Activated T-helper 17 cell treated with anti-CD3 and anti-CD28 coated beads, Interleukin-2, amount 50 U/mL, for 72 hours (primary cell): ENCODE results near the gene GMPPA. TPM values are rescaled to one million over a fixed set of nuclear protein-coding genes. Genes with fewer than 3 reads are reported as not detected.

Experiments
- ATAC-seq: fragments of 150-1000 bp; cut with Tn5 transposase; replicated peaks from 2 replicates; pipeline ENCODE4 v1.10.0; 2021; ENCODE audit warnings: mild to moderate bottlenecking, moderate library complexity
- H3K27ac Mint-ChIP-seq: one replicate; pipeline ENCODE4 v1.8.0; 2022; ENCODE audit warnings: mixed read lengths
- H3K27me3 Mint-ChIP-seq: one replicate; pipeline ENCODE4 v1.8.0; 2022; ENCODE audit warnings: mixed read lengths
- H3K36me3 Mint-ChIP-seq: one replicate; pipeline ENCODE4 v1.8.0; 2022; ENCODE audit warnings: low read depth, mild to moderate bottlenecking, mixed read lengths
- H3K4me1 Mint-ChIP-seq: one replicate; pipeline ENCODE4 v1.8.0; 2022; ENCODE audit warnings: mixed read lengths
- H3K4me3 Mint-ChIP-seq: one replicate; pipeline ENCODE4 v1.8.0; 2022; ENCODE audit warnings: mild to moderate bottlenecking, mixed read lengths
- H3K9me3 Mint-ChIP-seq: one replicate; pipeline ENCODE4 v1.8.0; 2022; ENCODE audit warnings: mixed read lengths
- total RNA-seq, 2 donors: library from RNA; stranded (reverse); gene quantifications; one replicate each; pipeline ENCODE4 v1.2.3, GENCODE V29; 2022

The GMPPA gene
- total RNA-seq, 2 donors from 2014 or later: 31.7 to 36.3 TPM

DNA sequence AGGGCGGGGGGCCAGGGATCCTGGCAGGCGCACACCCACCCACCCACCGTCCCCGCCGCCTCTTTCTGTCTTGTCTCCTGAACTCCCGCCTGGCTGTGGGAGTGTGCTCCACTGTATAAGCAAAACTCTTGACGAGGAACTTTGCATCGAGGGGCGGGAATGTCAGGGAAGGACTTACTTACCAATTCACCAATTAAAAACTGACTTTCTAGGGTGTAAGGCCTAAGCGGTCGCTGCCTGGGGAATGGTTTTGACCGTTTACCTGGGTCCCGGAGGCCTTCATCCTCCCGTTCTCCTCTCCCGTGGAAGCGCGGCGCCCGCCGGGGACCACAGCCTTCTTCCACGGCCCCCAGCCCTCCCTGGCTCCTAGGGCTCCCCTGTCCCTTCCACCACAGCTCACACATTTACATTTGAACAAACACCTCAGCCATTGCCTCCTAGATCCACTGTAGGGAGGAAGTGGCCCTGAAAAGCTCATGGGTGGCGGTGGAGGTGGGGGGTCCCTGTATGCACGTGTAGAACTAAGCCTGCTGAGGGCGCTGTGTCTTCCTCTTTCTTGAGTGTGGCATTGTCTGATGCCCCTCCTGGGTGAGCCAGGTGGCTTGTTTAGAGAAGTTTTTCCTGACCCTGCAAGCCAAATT is 24.5 kb downstream of the GMPPA start:
- H3K9me3 Mint-ChIP-seq: no peaks in the 10 kb centered on the region

DNA sequence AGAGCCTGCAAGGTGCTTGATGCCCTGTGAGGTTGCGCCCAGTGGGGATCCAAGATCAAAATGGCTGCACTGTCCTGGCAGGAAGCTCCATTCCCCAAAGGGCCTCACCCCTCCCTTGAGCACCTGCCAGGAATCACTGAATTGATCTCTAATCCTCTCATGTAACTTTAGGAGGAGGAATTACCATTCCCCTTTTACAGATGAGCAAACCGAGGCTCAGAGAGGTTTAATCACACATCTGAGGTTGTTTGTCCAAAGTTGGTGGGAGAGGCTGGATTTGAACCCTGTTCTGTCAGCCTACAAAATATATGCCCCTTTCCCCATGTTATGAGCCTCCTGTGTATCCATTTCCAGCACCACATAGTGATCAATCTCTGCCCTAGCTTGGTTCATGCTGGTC is 26.1 kb downstream of the GMPPA start:
- Mint-ChIP-seq H3K9me3 (no peaks in the 10 kb centered on the region), H3K36me3 (peaks cover 8% of the 10 kb centered on the region), H3K4me1 (peaks cover 12% of the 10 kb centered on the region), H3K4me3 (no peak overlapping the region), H3K27me3 (peaks cover 73% of the 10 kb centered on the region), H3K27ac (no peak overlapping the region)
- no peak for ATAC-seq

More for the DNA sequence above, 24.5 kb downstream of the GMPPA start:
- H3K27ac Mint-ChIP-seq: no peak overlapping the region
- H3K27me3 Mint-ChIP-seq: peaks cover 67% of the 10 kb centered on the region
- peaks cover 8% of the 10 kb centered on the region for H3K36me3 Mint-ChIP-seq
- no peak for ATAC-seq
- no peak overlapping the region for H3K4me3 Mint-ChIP-seq
- peaks cover 12% of the 10 kb centered on the region for H3K4me1 Mint-ChIP-seq

DNA sequence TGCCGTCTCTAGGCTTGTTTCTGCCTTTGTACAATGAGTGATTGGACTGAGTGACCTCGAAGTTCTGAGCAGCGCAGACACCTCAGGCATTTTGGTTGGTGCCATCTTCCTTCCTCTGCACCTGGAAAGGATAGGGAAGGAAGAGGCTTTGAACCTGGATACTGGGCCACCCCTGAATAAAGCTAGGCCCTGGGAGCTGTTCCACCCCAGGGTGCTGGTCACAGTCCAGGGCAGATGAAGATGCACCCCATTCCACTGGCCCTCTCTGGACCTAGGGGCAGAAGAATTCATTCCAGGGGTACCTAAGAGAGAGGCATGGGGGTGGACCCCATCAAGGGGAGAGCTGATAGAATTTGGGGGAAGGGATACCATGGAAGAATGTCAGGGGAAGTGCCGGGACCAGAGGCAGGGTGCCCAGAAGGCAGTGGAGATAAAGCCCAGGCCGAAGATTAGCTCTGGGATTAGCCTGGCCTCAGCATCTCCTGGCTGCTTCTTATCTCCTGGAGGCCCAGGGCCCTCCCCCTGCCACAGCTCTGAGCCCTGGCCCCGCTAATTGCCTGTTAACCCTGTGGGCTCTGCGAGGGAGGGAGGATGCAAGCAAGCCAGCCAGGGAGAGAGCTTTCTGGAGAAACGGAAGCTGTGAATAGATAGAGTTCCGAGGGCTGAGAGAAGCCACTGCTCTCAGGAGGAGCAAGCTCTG is 27.0 kb downstream of the GMPPA start:
- Mint-ChIP-seq H3K4me3 (no peak overlapping the region), H3K27ac (no peak overlapping the region), H3K36me3 (peaks cover 8% of the 10 kb centered on the region), H3K9me3 (no peaks in the 10 kb centered on the region), H3K4me1 (peaks cover 18% of the 10 kb centered on the region), H3K27me3 (peaks cover 74% of the 10 kb centered on the region)
- ATAC-seq: no peak

DNA sequence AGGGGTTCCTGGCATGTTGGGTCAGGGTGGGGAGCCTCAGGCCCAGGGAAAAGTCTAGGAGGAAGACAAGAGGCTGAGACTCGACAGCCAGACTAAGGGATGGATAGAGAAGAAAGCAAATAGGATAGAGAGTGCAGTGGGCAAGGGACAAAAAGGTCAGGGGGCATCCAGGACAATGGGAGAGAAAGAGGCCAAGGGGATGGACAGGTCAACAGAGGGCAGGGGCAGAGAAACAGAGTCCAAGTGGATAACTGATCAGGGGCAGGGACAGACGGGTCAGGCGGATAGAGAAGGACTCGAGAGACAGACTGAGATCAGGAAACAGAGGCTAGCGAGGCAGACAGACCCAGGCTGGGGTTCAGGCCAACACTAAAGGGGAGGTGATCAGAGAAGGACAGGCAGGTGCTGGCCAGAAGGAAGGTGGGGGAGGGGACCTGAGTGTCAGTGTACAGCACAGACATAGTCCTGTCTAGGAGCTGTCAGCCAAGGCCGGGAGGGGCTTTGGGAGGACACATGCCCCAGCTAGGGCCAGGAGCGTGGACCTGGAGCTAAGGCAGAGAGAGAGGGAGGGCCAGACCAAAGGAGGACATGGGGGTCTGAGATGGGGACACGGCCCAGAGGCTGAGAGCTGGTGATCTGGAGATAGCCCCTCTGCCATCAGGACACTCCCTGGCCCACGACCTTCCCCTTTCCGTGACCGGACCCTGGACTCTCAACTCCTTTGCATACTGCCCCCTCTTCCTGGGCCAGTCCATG is 27.8 kb downstream of the GMPPA start:
- Mint-ChIP-seq H3K4me1 (peaks cover 17% of the 10 kb centered on the region), H3K27ac (no peak overlapping the region), H3K4me3 (no peak overlapping the region), H3K36me3 (peaks cover 7% of the 10 kb centered on the region), H3K9me3 (no peaks in the 10 kb centered on the region), H3K27me3 (peaks cover 78% of the 10 kb centered on the region)
- no peak for ATAC-seq

DNA sequence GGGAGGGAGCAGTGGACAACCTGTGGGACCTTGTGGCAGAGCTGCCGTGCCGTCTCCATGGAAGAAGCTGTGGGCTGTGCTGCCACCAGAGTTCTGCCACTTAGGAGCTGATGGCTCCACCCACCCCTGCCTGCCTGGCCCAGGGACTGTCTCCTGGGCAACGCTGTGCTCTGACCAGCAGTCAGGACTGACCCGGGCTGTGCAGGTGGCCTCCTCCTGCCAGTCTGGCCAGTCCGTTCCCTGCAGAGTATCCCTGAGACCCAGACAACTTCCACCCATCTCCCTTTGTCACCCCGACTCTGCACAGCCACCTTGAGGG is 28.3 kb downstream of the GMPPA start:
- no peak overlapping the region for H3K4me3 Mint-ChIP-seq
- peaks cover 1% of the 10 kb centered on the region for H3K36me3 Mint-ChIP-seq

DNA sequence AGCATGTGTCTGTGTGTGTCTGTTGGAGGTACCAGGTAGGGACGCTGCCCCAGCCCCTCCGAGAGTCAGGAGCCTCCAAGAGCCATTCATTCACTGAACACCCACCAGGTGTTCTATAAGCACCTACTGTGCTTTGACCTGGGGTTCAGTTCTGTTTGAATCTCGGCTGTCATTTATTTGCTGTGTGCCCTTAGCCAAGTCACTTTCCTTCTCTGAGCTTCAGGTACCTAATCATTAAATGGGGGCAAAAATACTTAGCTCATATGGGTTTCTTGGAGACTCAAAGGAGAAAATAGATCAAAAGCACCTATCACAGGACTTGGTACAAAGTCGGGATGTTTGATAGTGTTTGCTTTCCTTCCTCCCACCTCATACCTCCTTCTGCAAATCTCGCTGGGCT is 28.8 kb downstream of the GMPPA start:
- ATAC-seq: no peak
- no peaks in the 10 kb centered on the region for H3K36me3 Mint-ChIP-seq
- H3K27ac Mint-ChIP-seq: no peak overlapping the region
- peaks cover 10% of the 10 kb centered on the region for H3K4me1 Mint-ChIP-seq
- H3K9me3 Mint-ChIP-seq: no peaks in the 10 kb centered on the region
- peaks cover 71% of the 10 kb centered on the region for H3K27me3 Mint-ChIP-seq
- no peak overlapping the region for H3K4me3 Mint-ChIP-seq

More for the DNA sequence above, 28.3 kb downstream of the GMPPA start:
- ATAC-seq: no peak
- no peak overlapping the region for H3K27ac Mint-ChIP-seq
- H3K9me3 Mint-ChIP-seq: no peaks in the 10 kb centered on the region
- H3K4me1 Mint-ChIP-seq: peaks cover 12% of the 10 kb centered on the region
- H3K27me3 Mint-ChIP-seq: peaks cover 72% of the 10 kb centered on the region

DNA sequence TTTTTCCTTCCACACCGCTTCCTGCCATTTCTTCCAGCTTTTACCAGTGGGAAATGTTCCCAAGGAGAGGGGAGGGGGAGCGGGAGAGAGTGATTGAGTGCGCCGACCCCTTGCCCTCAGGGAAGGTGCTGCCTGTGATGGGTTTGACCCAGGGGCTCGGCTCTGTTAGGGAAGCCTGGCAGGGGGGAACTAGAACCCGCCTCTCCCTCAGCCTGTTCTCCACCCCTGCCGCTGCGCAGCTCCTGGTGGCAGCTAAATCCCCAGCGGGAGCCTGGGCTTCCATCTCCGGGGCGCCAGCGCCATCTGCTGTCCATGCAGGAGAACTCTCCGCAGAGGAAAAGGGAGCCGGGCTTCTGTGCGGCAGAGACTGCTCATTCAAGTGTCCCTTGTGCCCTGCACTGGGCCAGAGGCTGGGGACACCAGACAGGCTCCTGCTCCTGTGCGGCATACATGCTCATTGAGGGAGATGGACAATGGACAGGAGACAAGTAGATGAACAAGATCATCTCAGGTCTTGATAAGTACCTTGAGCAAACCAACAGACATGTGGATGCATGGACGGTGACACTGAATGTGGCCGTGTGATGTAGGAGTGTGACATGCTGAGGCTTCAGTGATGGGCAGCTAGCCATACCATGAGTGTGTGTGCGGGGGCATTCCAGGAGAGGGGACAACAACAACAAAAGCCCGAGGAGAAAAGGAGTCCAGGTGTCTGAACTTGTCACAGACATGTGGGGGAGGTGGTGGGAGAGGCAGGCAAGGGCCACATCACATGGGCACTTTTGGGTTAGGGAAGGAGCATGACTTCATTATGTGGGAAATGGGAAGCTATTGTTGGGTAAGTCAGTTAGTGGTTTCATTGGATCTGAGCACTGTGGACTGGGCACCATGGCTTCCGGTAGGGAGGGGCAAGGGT is 31.6 kb downstream of the GMPPA start:
- peaks cover 6% of the 10 kb centered on the region for H3K4me1 Mint-ChIP-seq
- H3K4me3 Mint-ChIP-seq: no peak overlapping the region
- H3K9me3 Mint-ChIP-seq: no peaks in the 10 kb centered on the region
- peak; percentile 89 for ATAC-seq
- H3K36me3 Mint-ChIP-seq: no peaks in the 10 kb centered on the region
- H3K27me3 Mint-ChIP-seq: peaks cover 62% of the 10 kb centered on the region
- no peak overlapping the region for H3K27ac Mint-ChIP-seq

DNA sequence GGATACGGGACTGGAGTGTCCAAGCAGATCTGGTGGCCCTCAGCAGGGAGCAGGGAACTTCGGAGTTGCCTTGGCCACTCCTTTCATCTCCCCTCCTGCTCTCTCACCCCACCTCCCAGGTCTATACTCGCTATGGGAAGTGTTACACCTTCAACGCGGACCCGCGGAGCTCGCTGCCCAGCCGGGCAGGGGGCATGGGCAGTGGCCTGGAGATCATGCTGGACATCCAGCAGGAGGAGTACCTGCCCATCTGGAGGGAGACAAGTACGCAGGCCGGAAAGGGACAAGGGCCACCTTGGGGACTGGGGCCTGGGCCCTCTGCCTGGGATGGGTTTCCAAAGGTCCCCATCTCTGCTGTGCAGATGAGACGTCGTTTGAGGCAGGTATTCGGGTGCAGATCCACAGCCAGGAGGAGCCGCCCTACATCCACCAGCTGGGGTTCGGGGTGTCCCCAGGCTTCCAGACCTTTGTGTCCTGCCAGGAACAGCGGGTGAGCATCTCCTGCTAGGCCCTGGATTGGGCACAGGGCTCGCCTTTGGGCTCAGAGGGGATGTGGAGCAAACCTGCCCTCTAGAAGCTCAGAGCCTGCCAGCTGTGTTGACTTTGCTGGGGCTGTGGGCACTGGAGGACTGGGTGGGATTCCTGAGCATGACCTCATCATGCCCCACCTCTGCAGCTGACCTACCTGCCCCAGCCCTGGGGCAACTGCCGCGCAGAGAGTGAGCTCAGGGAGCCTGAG is 33.1 kb downstream of the GMPPA start:
- Mint-ChIP-seq H3K27ac (no peak overlapping the region), H3K4me1 (peaks cover 6% of the 10 kb centered on the region), H3K27me3 (peaks cover 51% of the 10 kb centered on the region), H3K36me3 (no peaks in the 10 kb centered on the region), H3K9me3 (no peaks in the 10 kb centered on the region), H3K4me3 (no peak overlapping the region)
- ATAC-seq: no peak

DNA sequence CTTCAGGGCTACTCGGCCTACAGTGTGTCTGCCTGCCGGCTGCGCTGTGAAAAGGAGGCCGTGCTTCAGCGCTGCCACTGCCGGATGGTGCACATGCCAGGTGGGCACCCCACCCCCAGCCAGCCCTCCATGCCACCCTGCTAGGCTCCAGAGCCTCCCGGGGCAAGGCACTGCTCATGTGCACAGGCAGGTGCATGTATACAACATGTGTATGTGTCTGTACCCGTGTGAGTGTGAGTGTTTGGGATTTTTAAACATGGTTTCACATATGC is 33.6 kb downstream of the GMPPA start:
- ATAC-seq: no peak
- no peaks in the 10 kb centered on the region for H3K9me3 Mint-ChIP-seq
- peaks cover 6% of the 10 kb centered on the region for H3K4me1 Mint-ChIP-seq
- H3K27me3 Mint-ChIP-seq: peaks cover 47% of the 10 kb centered on the region
- no peak overlapping the region for H3K4me3 Mint-ChIP-seq
- H3K27ac Mint-ChIP-seq: no peak overlapping the region
- no peaks in the 10 kb centered on the region for H3K36me3 Mint-ChIP-seq

DNA sequence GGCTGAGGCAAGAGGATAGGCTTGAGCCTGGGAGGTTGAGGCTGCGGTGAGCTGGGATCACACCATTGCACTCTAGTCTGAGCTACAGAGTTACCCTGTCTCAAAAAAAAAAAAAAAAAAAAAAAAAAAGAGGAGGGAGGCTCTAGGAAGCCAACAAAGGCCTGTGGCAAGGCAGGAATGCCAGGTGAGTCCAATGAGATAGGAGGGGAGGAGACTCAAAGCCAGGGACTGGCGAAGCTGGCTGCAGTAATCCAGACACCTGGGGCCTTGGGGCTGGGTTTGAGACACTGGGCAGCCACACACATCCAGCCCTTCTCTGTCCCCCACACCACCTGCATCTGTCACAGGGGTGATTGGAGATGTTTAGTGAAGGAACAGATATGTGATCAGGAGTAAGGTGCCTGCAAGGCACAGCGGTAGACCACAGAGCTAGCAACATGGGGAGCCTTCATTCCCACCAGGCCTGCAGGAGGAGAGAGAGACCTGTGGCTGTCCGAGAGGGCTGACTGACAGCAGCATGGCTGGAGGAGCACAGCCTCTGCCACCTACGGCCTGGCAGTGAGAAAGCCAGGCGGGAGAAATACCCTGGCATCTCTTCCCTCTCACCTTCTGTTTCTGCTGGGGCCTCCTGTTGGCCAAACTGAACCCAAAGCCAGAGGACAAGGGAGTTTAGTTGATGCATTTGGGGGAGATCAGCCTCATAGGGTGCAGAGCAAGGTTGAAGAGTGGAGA is 35.4 kb downstream of the GMPPA start:
- no peak overlapping the region for H3K4me3 Mint-ChIP-seq
- peaks cover 37% of the 10 kb centered on the region for H3K27me3 Mint-ChIP-seq
- H3K4me1 Mint-ChIP-seq: peaks cover 6% of the 10 kb centered on the region
- H3K36me3 Mint-ChIP-seq: peaks cover 8% of the 10 kb centered on the region
- H3K27ac Mint-ChIP-seq: no peak overlapping the region
- ATAC-seq: no peak
- H3K9me3 Mint-ChIP-seq: no peaks in the 10 kb centered on the region

DNA sequence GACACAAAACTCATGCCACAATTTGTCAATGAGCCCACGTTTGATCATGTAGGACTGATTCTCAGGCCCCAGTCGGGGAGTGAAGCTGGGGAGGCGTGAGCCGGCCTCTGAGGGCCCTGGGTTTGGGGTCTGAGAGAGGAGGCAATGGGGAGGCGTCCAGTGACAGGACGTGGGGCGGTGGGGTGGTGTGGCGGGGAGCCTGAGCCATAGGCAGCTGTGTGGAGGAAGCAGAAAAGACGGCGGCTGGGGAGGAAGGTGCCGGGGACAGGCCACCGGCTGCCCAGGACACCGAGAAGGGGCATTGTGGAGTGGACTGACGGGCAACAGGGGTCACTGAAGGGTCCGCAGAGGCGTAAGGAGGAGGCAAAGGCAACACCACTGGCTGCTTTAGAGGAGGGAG is 37.7 kb downstream of the GMPPA start:
- H3K4me1 Mint-ChIP-seq: no peaks in the 10 kb centered on the region
- no peak overlapping the region for H3K4me3 Mint-ChIP-seq
- no peaks in the 10 kb centered on the region for H3K9me3 Mint-ChIP-seq
- no peak for ATAC-seq
- H3K36me3 Mint-ChIP-seq: peaks cover 30% of the 10 kb centered on the region
- peaks cover 14% of the 10 kb centered on the region for H3K27me3 Mint-ChIP-seq
- no peak overlapping the region for H3K27ac Mint-ChIP-seq

DNA sequence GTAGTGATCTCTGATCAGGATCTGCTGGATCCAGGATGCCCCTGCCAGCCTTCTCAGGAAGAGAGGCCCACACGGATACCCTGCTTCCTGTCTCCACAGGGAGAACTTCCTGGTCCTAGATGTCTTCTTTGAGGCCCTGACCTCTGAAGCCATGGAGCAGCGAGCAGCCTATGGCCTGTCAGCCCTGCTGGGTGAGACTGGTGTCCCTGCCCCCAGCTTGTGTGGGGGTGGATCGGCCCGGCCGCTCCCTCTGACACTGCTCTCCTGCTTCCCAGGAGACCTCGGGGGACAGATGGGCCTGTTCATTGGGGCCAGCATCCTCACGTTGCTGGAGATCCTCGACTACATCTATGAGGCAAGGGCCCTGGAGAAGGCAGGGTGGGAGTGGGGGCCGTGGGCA is 38.3 kb downstream of the GMPPA start:
- H3K36me3 Mint-ChIP-seq: peaks cover 32% of the 10 kb centered on the region
- H3K4me1 Mint-ChIP-seq: no peaks in the 10 kb centered on the region
- H3K27ac Mint-ChIP-seq: no peak overlapping the region
- no peak overlapping the region for H3K4me3 Mint-ChIP-seq
- H3K9me3 Mint-ChIP-seq: no peaks in the 10 kb centered on the region
- ATAC-seq: no peak
- H3K27me3 Mint-ChIP-seq: peaks cover 13% of the 10 kb centered on the region

DNA sequence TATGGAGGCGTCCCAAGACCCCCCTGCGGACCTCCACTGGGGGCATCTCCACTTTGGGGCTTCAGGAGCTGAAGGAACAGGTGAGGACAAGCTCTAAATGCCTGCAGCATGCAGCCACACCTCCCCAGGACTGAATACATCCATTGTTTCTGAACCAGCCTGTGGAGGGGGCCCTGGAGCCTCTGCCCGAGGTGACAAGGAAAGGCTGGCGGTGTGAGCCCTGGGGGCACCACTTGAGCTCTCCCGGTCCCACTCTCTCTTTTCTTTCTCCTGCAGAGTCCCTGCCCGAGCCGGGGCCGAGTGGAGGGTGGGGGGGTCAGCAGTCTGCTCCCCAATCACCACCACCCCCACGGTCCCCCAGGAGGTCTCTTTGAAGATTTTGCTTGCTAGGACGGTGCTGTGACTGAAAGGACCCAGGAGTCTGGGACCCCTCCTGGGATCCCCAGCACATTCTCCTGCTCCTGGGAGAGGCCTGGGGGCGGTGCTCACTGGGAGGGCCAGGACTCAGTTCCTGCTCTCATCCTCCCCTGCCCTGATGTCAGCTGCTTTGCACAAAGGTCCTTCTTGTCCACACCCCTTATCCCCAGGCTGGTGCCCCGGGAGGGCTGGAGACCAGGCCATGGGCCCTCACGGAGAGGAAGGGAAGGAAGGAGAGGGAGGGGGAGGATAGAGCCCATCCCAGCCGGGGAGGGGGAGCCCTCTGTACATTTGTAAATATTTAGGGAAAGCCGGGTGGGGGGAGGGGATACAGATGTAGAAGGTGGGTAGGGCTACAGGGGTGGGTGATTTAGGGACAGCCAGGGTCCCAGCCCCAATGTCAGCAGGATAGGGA is 39.2 kb downstream of the GMPPA start:
- H3K4me1 Mint-ChIP-seq: no peaks in the 10 kb centered on the region
- peaks cover 32% of the 10 kb centered on the region for H3K36me3 Mint-ChIP-seq
- H3K9me3 Mint-ChIP-seq: no peaks in the 10 kb centered on the region
- peaks cover 9% of the 10 kb centered on the region for H3K27me3 Mint-ChIP-seq
- H3K27ac Mint-ChIP-seq: no peak overlapping the region
- no peak for ATAC-seq
- no peak overlapping the region for H3K4me3 Mint-ChIP-seq
